Measurements from ENCODE around the gene NLN.

- TF ChIP-seq, protein P1, sequence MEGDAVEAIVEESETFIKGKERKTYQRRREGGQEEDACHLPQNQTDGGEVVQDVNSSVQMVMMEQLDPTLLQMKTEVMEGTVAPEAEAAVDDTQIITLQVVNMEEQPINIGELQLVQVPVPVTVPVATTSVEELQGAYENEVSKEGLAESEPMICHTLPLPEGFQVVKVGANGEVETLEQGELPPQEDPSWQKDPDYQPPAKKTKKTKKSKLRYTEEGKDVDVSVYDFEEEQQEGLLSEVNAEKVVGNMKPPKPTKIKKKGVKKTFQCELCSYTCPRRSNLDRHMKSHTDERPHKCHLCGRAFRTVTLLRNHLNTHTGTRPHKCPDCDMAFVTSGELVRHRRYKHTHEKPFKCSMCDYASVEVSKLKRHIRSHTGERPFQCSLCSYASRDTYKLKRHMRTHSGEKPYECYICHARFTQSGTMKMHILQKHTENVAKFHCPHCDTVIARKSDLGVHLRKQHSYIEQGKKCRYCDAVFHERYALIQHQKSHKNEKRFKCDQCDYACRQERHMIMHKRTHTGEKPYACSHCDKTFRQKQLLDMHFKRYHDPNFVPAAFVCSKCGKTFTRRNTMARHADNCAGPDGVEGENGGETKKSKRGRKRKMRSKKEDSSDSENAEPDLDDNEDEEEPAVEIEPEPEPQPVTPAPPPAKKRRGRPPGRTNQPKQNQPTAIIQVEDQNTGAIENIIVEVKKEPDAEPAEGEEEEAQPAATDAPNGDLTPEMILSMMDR (IDR thresholded peaks at IDR 0.05) = no peak
- no peak for TF ChIP-seq POLR2AphosphoS5 (IDR thresholded peaks at IDR 0.05)
- TF ChIP-seq POLR2A (IDR thresholded peaks at IDR 0.05) = no peak
These were observed 133.8 kb downstream of the NLN start for GRCh38 chr5:65855766-65856315.
